B cell (primary cell): ENCODE measurements around the gene CDC25B. TPM values are rescaled to one million over a fixed set of nuclear protein-coding genes. Genes with fewer than 3 reads are reported as not detected.

Experiments used
- ATAC-seq: fragments of 200-7000 bp; cut with Tn5 transposase; one replicate; pipeline ENCODE4 v1.10.0; 2021; ENCODE audit warnings: low read depth, mild to moderate bottlenecking, moderate number of reproducible peaks, moderate library complexity
- CTCF ChIA-PET: fragments of 350-600 bp; sonication (Branson Sonifier 250); formaldehyde crosslinking; loops from one replicate; lab custom pipeline; 2021; ENCODE audit warnings: antibody characterized with exemption, inconsistent platforms; lab: Charles Lee
- POLR2A ChIA-PET: fragments of 350-600 bp; sonication (Branson Sonifier 250); formaldehyde crosslinking; loops from one replicate; lab custom pipeline; 2021; ENCODE audit warnings: antibody characterized with exemption; lab: Charles Lee
- DNase-seq: peaks from one replicate; pipeline ENCODE4 v3.0.0; 2013
- H2AFZ ChIP-seq: 2 replicates; pipeline ENCODE4 v1.6.1; 2012; ENCODE audit warnings: mild to moderate bottlenecking, low read depth, low read length; ENCODE audit not compliant: insufficient read depth, poor library complexity, severe bottlenecking
- H3K27ac ChIP-seq, 2 donors: 1 replicate in 1 of 2; 2 replicates in 1 of 2; pipeline ENCODE4 v1.5.1; 2012 to 2013; ENCODE audit warnings: low read length in 2 of 2, mild to moderate bottlenecking in 2 of 2, moderate library complexity in 1 of 2
- H3K27me3 ChIP-seq, 4 experiments: fragments of 200-600 bp in 1 of 4; sonication (generic) in 1 of 4; replicated peaks in 1 of 4; 1 replicate in 2 of 4; 2 replicates in 2 of 4; pipeline versions ENCODE4 v1.6.1 to v1.7.0; 2013 to 2016; ENCODE audit warnings: low read length in 3 of 4, mild to moderate bottlenecking in 2 of 4, mixed read lengths in 1 of 4, moderate library complexity in 1 of 4; ENCODE audit not compliant: insufficient read depth in 4 of 4, control insufficient read depth in 3 of 4; ENCODE audit errors: control extremely low read depth in 1 of 4
- H3K36me3 ChIP-seq, 2 experiments: replicated peaks in 1 of 2; 1 replicate in 1 of 2; 2 replicates in 1 of 2; pipeline versions ENCODE4 v1.6.1 to v1.7.1; 2013; ENCODE audit warnings: low read length in 1 of 2; ENCODE audit not compliant: insufficient read depth in 2 of 2, control insufficient read depth in 1 of 2; ENCODE audit errors: control extremely low read depth in 1 of 2, extremely low read depth in 1 of 2
- H3K4me1 ChIP-seq, 2 donors: fragments of 200-600 bp in 1 of 2; sonication (generic) in 1 of 2; 1 replicate in 1 of 2; 2 replicates in 1 of 2; pipeline versions ENCODE4 v1.5.1 to v1.6.1; 2013 to 2017; ENCODE audit warnings: low read length in 2 of 2; ENCODE audit not compliant: control insufficient read depth in 2 of 2, insufficient read depth in 2 of 2
- H3K4me2 ChIP-seq: replicated peaks from 2 replicates; pipeline ENCODE3; 2012; ENCODE audit warnings: mild to moderate bottlenecking, low read depth, low read length; ENCODE audit not compliant: poor library complexity, severe bottlenecking
- H3K4me3 ChIP-seq, 5 experiments: fragments of 200-600 bp in 1 of 5; sonication (generic) in 1 of 5; 1 replicate in 3 of 5; 2 replicates in 2 of 5; pipeline versions ENCODE4 v1.5.1 to v1.7.0; 2011 to 2016; ENCODE audit warnings: low read length in 4 of 5, mild to moderate bottlenecking in 4 of 5, low read depth in 2 of 5, control low read depth in 1 of 5, moderate library complexity in 1 of 5; ENCODE audit not compliant: insufficient read depth in 1 of 5; ENCODE audit errors: control extremely low read depth in 1 of 5, extremely low read depth in 1 of 5
- H3K79me2 ChIP-seq: fragments of 200-600 bp; sonication (generic); one replicate; pipeline ENCODE4 v1.6.0; 2016; ENCODE audit warnings: low read length; ENCODE audit not compliant: control insufficient read depth, insufficient read depth
- H3K9ac ChIP-seq: fragments of 200-600 bp; sonication (generic); 2 replicates; pipeline ENCODE4 v1.6.1; 2017; ENCODE audit warnings: mild to moderate bottlenecking, low read length, moderate library complexity
- H3K9me3 ChIP-seq, 3 donors: one replicate each; pipeline versions ENCODE4 v1.6.1 to v1.7.1; 2013; ENCODE audit warnings: low read length in 2 of 3; ENCODE audit not compliant: control insufficient read depth in 2 of 3, insufficient read depth in 1 of 3; ENCODE audit errors: control extremely low read depth in 1 of 3
- H4K20me1 ChIP-seq: 2 replicates; pipeline ENCODE4 v1.6.0; 2012; ENCODE audit warnings: mild to moderate bottlenecking, low read length; ENCODE audit not compliant: insufficient read depth, control insufficient read depth, poor library complexity, severe bottlenecking
- H3K27ac Mint-ChIP-seq: one replicate; pipeline ENCODE4 v1.8.0; 2021; ENCODE audit warnings: mixed read lengths
- H3K27me3 Mint-ChIP-seq: one replicate; pipeline ENCODE4 v1.8.0; 2021; ENCODE audit warnings: mixed read lengths
- H3K4me1 Mint-ChIP-seq: one replicate; pipeline ENCODE4 v1.8.0; 2021; ENCODE audit warnings: mixed read lengths
- H3K4me3 Mint-ChIP-seq: one replicate; pipeline ENCODE4 v1.8.0; 2021; ENCODE audit warnings: mixed read lengths
- H3K9me3 Mint-ChIP-seq: one replicate; pipeline ENCODE4 v1.8.0; 2022; ENCODE audit warnings: mixed read lengths; ENCODE audit not compliant: insufficient read depth
- CTCF ChIP-seq: fragments of 200-600 bp; IDR thresholded peaks from one replicate; pipeline ENCODE4 v1.8.0; 2022; ENCODE audit warnings: antibody characterized with exemption, mild to moderate bottlenecking
- EZH2 ChIP-seq: IDR thresholded peaks from 2 replicates; pipeline ENCODE4 v1.6.1; 2012; ENCODE audit warnings: borderline replicate concordance, low read depth, mild to moderate bottlenecking, moderate library complexity, low read length; ENCODE audit not compliant: insufficient read depth, poor library complexity, severe bottlenecking
- WGBS: methylation state at CpG from one replicate; pipeline ENCODE4 v1.1.5; 2013; ENCODE audit warnings: missing lambda C conversion rate; ENCODE audit not compliant: insufficient coverage; 5-methylcytosine and 5-hydroxymethylcytosine counted together
- intact Hi-C: fragments of 100-400 bp; cut with micrococcal nuclease; formaldehyde crosslinking; loops from one replicate; pipeline ENCODE4 v1.10.0; 2022
- polyA plus RNA-seq: library from polyadenylated mRNA; depleted of rRNA; stranded (reverse); fragments of >200 nt; gene quantifications from 2 replicates; pipeline ENCODE4 v1.2.3, GENCODE V29; 2012
- total RNA-seq, 2 donors: library from RNA; stranded (reverse); fragments of 120-200 nt in 1 of 2; gene quantifications; 1 replicate in 1 of 2; 2 replicates in 1 of 2; pipeline versions ENCODE4 v1.2.3 to v1.2.4, GENCODE V29; 2013 to 2022

The CDC25B gene
- total and polyA plus RNA-seq, 2 donors (not counting 1 experiment from before 2014, with no cell fraction given): 72.3 to 114 TPM

GRCh38 chr20:3813848-3814581, 17.9 kb downstream of the CDC25B start:
- TF ChIP-seq CTCF: no peak
- TF ChIP-seq EZH2: no peak
- no peak overlapping the region for H3K4me2 ChIP-seq
- H3K4me1 ChIP-seq: peaks cover 8 to 15% of the 10 kb centered on the region in 2 donors
- H3K27ac Mint-ChIP-seq: no peak overlapping the region
- no peaks in the 10 kb centered on the region for H3K27me3 ChIP-seq
- ATAC-seq: no peak
- H2AFZ ChIP-seq: no peak overlapping the region
- peaks cover 14% of the 10 kb centered on the region for H3K4me1 Mint-ChIP-seq
- intact Hi-C loops: no loop called here
- no peaks in the 10 kb centered on the region for H3K36me3 ChIP-seq
- no peak for DNase-seq
- no peaks in the 10 kb centered on the region for H4K20me1 ChIP-seq
- 90% methylated on average over 7 of the region's 12 CpGs for WGBS
- H3K9me3 ChIP-seq: no peaks in the 10 kb centered on the region
- H3K79me2 ChIP-seq: no peaks in the 10 kb centered on the region
- no peak overlapping the region for H3K4me3 Mint-ChIP-seq
- ChIA-PET POLR2A (interaction anchor here (0.8 kb wide), 2 partner anchors 34 to 46 kb away, joined by 3 read pairs; partner anchors contain the start of gene ADISSP), CTCF (interaction anchor here (1.0 to 2.4 kb wide), 2 partner anchors 28 to 46 kb away, joined by 3 to 11 read pairs; partner anchors contain the start of genes ADISSP and CENPB)
- H3K27me3 Mint-ChIP-seq: no peaks in the 10 kb centered on the region
- H3K4me3 ChIP-seq: no peak overlapping the region
- no peak overlapping the region for H3K9ac ChIP-seq
- no peaks in the 10 kb centered on the region for H3K9me3 Mint-ChIP-seq
- H3K27ac ChIP-seq: no peak overlapping the region

- no peaks in the 10 kb centered on the region for H3K79me2 ChIP-seq
- H3K9me3 ChIP-seq: no peaks in the 10 kb centered on the region
- no peak for TF ChIP-seq CTCF
- TF ChIP-seq EZH2: no peak
- H3K36me3 ChIP-seq: no peaks in the 10 kb centered on the region
- ChIA-PET POLR2A (no interaction called here), CTCF (no interaction called here)
- no peak overlapping the region for H3K4me3 ChIP-seq
- peaks cover 14 to 22% of the 10 kb centered on the region in 2 donors for H3K4me1 ChIP-seq
- H3K4me2 ChIP-seq: no peak overlapping the region
- H3K9ac ChIP-seq: no peak overlapping the region
- Mint-ChIP-seq H3K4me3 (no peak overlapping the region), H3K9me3 (no peaks in the 10 kb centered on the region), H3K27ac (no peak overlapping the region), H3K4me1 (peaks cover 18% of the 10 kb centered on the region), H3K27me3 (no peaks in the 10 kb centered on the region)
- H3K27me3 ChIP-seq: no peaks in the 10 kb centered on the region
- H3K27ac ChIP-seq: no peak overlapping the region
- no peaks in the 10 kb centered on the region for H4K20me1 ChIP-seq
- no peak overlapping the region for H2AFZ ChIP-seq
- 94% methylated on average over 5 of the region's 7 CpGs for WGBS
- ATAC-seq (no peak), DNase-seq (no peak)
- intact Hi-C loops: no loop called here
Observed at GRCh38 chr20:3814928-3815495, 18.9 kb downstream of the CDC25B start.
